GM19395 (cell line): Measurements from ENCODE around the gene TNFRSF17.
"Not testable (repeated sequence)": the region's sequence is repeated elsewhere in the genome, so short reads cannot be mapped to it uniquely, and the experiment has no call there.

Experiments
- ATAC-seq: cut with Tn5 transposase; IDR thresholded peaks from one replicate; pipeline ENCODE4 v1.9.1; 2021; ENCODE audit warnings: mild to moderate bottlenecking, moderate library complexity; ENCODE audit not compliant: unreplicated experiment

Gene TNFRSF17

DNA sequence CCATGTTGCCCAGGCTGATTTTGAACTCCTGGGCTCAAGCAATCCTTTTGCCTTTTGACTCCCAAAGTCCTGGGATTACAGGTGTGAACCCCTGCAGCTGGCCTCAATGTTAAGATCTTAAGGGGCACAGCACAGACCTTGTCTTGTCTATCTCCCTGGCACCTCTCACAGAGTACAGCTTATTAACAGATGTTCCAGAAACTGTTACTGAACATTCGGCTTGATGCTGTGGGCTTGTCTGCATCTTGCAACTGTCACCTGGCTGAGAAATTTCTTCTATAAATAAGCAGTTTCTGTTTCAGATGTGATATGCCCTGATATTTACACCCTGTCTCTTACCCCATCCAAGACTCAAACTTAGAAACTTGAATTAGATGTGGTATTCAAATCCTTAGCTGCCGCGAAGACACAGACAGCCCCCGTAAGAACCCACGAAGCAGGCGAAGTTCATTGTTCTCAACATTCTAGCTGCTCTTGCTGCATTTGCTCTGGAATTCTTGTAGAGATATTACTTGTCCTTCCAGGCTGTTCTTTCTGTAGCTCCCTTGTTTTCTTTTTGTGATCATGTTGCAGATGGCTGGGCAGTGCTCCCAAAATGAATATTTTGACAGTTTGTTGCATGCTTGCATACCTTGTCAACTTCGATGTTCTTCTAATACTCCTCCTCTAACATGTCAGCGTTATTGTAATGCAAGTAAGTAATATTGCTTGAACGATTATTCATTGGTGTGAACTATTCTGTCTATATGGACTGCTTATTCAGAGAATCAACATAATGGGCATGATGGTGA lies at the start of gene TNFRSF17:
Gene TNFRSF17 (plus strand): TSS at position 450 of the 791 bp plus-strand sequence. CDS start 115 bp downstream, at position 565.
- ATAC-seq = peak; percentile 80

DNA sequence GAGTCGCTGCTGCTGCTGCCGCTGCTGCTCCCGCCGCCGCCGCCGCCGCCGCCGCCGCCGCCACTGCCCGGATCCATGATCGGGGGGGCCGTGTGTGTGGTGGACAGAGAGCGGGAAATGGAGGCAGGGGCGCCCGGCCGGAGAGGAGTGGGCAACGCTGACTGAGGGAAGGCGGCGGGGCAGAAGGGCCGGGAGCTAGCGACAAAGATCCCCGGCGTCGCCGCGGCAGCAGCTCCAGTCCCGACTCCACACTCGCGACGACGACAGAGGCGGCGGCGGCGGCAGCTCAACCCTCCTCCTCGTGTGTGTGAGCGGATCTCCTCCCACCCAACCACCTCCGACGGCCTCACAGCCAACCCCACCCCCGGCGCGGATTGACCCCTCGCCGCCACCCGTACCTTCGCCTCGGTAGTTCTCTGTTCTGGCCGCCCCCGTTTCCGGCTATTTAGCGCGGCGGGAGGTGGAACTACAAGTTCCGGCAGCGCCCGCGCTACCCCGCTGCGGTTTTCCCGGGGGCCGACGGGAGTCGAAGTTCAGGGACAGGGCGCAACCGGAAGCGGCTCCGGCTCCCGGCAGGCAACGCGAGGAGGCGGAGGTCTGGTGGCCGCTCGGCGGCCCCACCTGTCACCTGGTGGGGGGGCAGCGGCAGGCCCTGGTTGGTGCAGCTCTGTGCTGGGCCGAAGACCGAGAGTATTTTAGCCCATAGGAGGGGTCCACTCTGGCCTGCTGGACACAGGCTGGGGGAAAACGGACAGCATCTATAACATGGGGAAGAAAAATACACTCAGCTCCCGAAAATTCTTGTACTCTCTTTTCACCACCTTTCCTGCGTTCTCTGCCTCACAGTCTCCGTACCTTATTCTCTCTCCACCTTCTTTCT lies 49.1 kb upstream of the TNFRSF17 start, which contains the start of gene GSPT1:
Gene GSPT1 (minus strand): TSS at position 313 of the 880 bp plus-strand sequence. CDS start 236 bp downstream, at position 77.
- peak; percentile 83 for ATAC-seq

GRCh38 chr16:11916524-11917285 lies 48.3 kb upstream of the TNFRSF17 start:
- no peak for ATAC-seq

GRCh38 chr16:11924046-11924445 lies 41.0 kb upstream of the TNFRSF17 start:
- not testable (repeated sequence) for ATAC-seq

- not testable (repeated sequence) for ATAC-seq
These were observed 37.7 kb upstream of the TNFRSF17 start for GRCh38 chr16:11927350-11927749.

DNA sequence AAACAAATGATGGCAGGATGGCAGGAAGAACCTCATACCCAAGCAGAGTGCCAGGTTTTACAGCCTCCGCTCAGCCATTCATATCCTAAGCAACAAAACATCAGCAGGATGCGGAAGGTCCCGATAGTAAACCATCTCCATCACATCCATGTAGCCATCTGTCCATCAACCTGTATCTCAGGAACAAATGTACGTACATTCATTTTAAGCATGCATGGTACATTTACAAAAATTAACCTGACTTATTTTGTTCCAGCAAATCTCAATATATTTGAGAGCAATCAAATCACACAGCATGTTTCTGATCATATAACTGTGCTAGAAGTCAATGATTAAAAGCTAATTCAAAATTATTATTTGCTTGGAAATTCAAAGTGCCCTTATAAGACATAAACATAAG lies 23.1 kb upstream of the TNFRSF17 start, which contains the start of gene NPIPB2:
Gene NPIPB2 (minus strand): TSS at position 101 of the 400 bp plus-strand sequence. CDS start 0 bp downstream, at position 101.
- ATAC-seq = not testable (repeated sequence)

- ATAC-seq = no peak
These were observed 18.6 kb upstream of the TNFRSF17 start for GRCh38 chr16:11946433-11946832.

DNA sequence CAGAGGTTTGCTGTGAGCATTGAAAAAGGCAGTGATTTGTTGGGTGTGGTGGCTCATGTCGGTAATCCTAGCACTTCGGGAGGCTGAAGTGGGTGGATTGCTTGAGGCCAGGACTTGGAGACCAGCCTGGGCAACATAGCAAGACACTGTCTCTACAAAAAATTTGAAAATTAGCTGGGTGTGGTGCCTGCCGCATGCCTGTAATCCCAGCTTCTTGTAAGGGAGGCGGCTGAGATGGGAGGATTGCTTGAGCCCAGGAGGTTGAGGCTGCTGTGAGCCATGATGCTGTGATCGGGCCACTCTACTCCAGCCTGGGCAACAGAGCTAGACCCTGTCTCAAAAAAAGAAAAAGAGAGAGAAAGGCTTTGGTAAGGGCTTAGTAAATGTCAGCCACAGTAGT lies 16.2 kb upstream of the TNFRSF17 start:
- ATAC-seq = no peak

DNA sequence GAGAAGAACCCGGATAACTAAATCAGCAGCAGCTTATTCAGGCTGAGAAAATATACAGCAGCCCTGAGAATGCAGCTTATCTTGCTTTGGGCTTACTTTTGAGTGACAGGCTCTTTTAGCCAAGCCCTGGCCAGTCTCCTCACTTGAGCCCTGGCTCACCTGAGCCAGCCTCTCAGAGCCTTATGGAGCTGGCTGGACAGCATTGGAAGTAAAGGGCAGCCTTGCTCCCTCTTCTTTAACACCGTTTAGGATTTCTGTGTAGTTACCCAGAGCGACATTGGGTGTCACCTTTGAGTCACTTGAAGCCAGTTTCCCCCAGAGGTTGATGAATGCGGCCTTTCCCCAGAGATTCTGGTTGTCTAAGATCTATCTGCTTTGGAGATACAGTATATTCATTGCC lies 15.5 kb upstream of the TNFRSF17 start:
- ATAC-seq = peak; percentile 72

DNA sequence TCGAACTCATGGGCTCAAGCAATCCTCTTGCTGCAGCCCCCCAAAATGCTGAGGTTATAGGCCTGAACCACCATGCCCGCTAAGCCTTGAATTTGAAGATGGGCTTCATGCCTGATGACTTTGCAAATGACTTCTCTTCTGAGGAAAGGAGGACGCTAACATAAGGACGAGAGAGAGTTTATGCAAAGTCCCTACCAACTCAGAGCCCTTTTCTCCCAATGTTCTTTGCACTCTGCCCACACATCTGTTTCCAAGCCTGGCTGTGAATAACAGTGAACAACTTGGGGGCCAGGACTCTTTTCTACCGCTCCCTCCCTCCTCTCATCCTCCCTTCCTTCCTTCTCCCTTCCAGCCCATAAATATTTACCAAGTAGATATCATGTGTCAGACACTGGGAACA lies 14.6 kb upstream of the TNFRSF17 start:
- ATAC-seq = no peak

DNA sequence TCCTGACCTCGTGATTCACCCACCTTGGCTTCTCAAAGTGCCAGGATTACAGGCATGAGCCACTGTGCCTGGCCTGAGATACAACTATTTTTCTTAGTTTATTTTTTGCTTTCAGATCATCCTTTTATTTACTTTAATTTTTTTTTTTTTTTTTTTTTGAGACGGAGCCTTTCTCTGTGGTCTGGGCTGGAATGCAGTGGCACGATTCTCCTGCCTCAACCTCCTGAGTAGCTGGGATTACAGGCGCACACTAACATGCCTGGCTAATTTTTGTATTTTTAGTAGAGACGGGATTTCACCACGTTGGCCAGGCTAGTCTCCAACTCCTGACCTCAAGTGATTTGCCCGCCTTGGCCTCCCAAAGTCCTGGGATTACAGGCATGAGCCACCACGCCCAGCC lies 11.4 kb upstream of the TNFRSF17 start:
- not testable (repeated sequence) for ATAC-seq

DNA sequence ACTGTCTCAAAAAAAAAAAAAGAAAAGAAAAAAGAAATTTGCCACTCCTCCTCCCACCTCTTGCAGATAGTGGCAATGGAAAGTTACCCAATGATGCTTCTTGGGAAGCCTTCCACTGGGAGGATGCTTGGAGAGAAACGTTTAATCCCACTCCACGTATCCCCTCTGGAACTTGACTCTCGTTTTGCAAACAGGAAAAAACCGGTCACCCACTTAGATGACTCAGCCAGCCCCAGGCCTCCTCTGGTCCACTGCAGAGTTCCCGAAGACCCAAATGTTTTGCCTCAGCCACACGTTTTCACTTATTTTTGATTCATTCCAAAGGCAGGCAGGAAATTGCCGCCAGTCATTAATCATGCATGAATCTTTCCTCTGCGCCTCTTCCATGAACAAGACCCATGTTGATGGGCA lies 9.3 kb upstream of the TNFRSF17 start:
- ATAC-seq = no peak

- no peak for ATAC-seq
These were observed 8.5 kb upstream of the TNFRSF17 start for GRCh38 chr16:11956558-11956957.

DNA sequence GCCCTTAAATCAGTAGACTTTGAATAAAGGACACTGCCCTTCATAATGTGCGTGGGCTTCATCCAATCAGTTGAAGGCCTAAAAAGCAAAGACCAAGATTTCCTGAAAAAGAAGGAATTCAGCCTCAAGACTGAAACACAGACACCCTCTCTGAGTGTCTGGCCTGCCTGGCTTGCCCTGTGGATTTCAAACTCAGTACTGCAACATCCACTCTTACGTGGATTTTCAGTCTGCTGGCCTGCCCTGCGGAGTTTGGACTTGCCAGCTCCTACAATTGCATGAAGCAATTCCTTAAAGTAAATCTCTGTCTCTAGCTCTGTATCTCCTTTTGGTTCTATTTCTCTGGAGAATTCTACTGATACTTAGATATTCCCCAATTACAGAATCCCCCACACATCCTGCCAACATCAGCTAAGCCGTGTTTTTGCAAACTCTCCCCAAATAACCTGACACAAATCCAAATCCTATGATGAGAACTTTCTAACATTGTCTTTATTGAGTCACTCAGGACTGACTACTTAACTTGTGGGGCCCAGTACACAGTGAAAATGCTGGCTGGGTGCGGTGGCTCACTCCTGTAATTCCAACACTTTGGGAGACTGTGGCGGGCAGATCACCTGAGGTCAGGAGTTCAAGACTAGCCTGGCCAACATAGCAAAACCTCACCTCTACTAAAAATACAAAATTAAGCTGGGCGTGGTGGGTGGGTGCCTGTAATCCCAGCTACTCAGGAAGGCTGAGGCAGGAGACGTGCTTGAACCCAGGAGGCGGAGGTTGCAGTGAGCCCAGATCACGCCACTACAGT lies 7.2 kb upstream of the TNFRSF17 start:
- no peak for ATAC-seq

- not testable (repeated sequence) for ATAC-seq
These were observed 2.6 kb upstream of the TNFRSF17 start for GRCh38 chr16:11962457-11962856.

- not testable (repeated sequence) for ATAC-seq
These were observed 2.0 kb upstream of the TNFRSF17 start for GRCh38 chr16:11962978-11963377.

DNA sequence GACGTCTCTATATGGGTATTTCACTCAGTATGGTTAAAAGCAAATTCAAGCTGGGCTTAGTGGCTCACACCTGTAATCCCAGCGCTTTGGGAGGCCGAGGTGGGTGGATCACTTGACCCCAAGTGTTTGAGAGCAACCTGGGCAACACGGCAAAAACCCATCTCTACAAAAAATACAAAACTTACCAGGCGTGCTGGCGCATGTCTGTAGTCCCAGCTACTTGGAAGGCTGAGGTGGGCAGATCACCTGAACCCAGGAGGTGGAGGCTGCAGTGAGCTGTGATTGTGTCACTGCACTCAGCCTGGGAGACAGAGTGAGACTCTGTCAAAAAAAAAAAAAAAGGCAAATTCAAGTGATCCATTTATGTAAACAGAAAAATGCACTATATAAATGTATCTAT lies 1.3 kb upstream of the TNFRSF17 start:
- no peak for ATAC-seq

DNA sequence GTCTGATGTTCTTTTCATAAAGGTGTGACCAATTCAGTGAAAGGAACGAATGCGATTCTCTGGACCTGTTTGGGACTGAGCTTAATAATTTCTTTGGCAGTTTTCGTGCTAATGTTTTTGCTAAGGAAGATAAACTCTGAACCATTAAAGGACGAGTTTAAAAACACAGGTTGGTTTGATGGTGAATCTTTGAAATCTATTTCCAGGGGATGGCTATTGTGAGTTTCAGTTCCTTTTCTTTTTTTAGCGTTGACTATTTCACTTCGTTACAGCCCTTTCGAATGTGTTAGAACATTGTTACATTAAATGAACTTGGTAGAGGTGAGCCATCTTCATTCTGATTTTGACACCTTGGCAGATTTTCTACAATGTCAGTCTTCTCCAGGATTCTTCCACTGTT lies 1.2 kb downstream of the TNFRSF17 start:
- no peak for ATAC-seq

DNA sequence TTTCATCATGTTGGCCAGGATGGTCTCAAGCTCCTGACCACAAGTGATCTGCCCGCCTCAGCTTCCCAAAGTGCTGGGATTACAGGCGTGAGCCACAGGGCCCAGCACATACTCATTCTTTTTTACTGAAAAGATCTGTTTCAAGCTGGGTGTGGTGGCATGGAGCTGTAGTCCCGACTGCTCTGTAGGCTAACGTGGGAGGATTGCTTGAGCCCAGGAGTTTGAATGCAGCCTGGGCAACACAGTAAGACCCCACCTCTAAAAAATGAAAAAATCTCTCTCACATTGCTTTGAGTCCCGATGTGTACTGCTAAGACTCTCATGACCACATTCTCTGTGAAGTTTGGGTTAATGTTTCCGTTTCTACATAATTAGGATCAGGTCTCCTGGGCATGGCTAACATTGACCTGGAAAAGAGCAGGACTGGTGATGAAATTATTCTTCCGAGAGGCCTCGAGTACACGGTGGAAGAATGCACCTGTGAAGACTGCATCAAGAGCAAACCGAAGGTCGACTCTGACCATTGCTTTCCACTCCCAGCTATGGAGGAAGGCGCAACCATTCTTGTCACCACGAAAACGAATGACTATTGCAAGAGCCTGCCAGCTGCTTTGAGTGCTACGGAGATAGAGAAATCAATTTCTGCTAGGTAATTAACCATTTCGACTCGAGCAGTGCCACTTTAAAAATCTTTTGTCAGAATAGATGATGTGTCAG lies 2.3 kb downstream of the TNFRSF17 start:
- ATAC-seq = no peak
